Large intestine (tissue), 3 donors: Measurements from ENCODE around the gene CNTNAP2. TPM values are rescaled to one million over a fixed set of nuclear protein-coding genes. Genes with fewer than 3 reads are reported as not detected.

Experiments used
- DNase-seq, 2 donors: peaks; one replicate each; pipeline versions ENCODE4 v3.0.0 to v3.0.0-alpha.2; 2013
- H3K27ac ChIP-seq: one replicate; pipeline ENCODE4 v1.5.1; 2013; ENCODE audit warnings: low read length
- H3K27me3 ChIP-seq: 2 replicates; pipeline ENCODE4 v1.6.1; 2013; ENCODE audit warnings: low read length; ENCODE audit not compliant: control insufficient read depth, insufficient read depth
- H3K36me3 ChIP-seq: 2 replicates; pipeline ENCODE4 v1.6.1; 2013; ENCODE audit warnings: low read length; ENCODE audit not compliant: control insufficient read depth, insufficient read depth
- H3K4me1 ChIP-seq: one replicate; pipeline ENCODE4 v1.6.1; 2013; ENCODE audit warnings: low read length; ENCODE audit not compliant: control insufficient read depth, insufficient read depth
- H3K4me3 ChIP-seq: one replicate; pipeline ENCODE4 v1.5.1; 2013; ENCODE audit warnings: low read length
- H3K9me3 ChIP-seq: one replicate; pipeline ENCODE4 v1.6.1; 2013; ENCODE audit warnings: mild to moderate bottlenecking, low read depth, low read length, moderate library complexity; ENCODE audit not compliant: control insufficient read depth
- WGBS: methylation state at CpG from one replicate; pipeline ENCODE4 v1.1.5; 2013; ENCODE audit warnings: low lambda C conversion rate; ENCODE audit not compliant: insufficient coverage; 5-methylcytosine and 5-hydroxymethylcytosine counted together
- polyA plus RNA-seq: library from polyadenylated mRNA; unstranded; fragments of 120-200 nt; gene quantifications from one replicate; pipeline ENCODE4 v1.2.1, GENCODE V29; 2013

CNTNAP2 gene
- polyA plus RNA-seq, 1 donor = 12.9 TPM

- WGBS = no CpG with 5 or more reads among the region's 8 CpGs
- no peaks in the 10 kb centered on the region for H3K36me3 ChIP-seq
- H3K27me3 ChIP-seq = no peaks in the 10 kb centered on the region
- DNase-seq = no peak
- no peaks in the 10 kb centered on the region for H3K4me1 ChIP-seq
- H3K27ac ChIP-seq = no peak overlapping the region
- H3K4me3 ChIP-seq = no peak overlapping the region
- no peaks in the 10 kb centered on the region for H3K9me3 ChIP-seq
Observed at GRCh38 chr7:147265528-147265927, 1148.9 kb downstream of the CNTNAP2 start.

- 83% methylated on average over 1 of the region's 1 CpG for WGBS
- Histone ChIP-seq H3K27ac (no peak overlapping the region), H3K4me1 (no peaks in the 10 kb centered on the region), H3K36me3 (no peaks in the 10 kb centered on the region), H3K27me3 (no peaks in the 10 kb centered on the region), H3K9me3 (peaks cover 2% of the 10 kb centered on the region), H3K4me3 (no peak overlapping the region)
- no peak for DNase-seq
Observed at GRCh38 chr7:147276106-147276505, 1159.5 kb downstream of the CNTNAP2 start.

- DNase-seq = no peak
- H3K4me1 ChIP-seq = no peaks in the 10 kb centered on the region
- peaks cover 2% of the 10 kb centered on the region for H3K9me3 ChIP-seq
- no peak overlapping the region for H3K27ac ChIP-seq
- no peak overlapping the region for H3K4me3 ChIP-seq
- H3K27me3 ChIP-seq = no peaks in the 10 kb centered on the region
- WGBS = 93% methylated on average over 3 of the region's 6 CpGs
- H3K36me3 ChIP-seq = no peaks in the 10 kb centered on the region
Observed at GRCh38 chr7:147276783-147277370, 1160.3 kb downstream of the CNTNAP2 start.

GRCh38 chr7:147279514-147279913 is 1162.9 kb downstream of the CNTNAP2 start:
- H3K36me3 ChIP-seq = no peaks in the 10 kb centered on the region
- no CpG with 5 or more reads among the region's 4 CpGs for WGBS
- H3K4me1 ChIP-seq = no peaks in the 10 kb centered on the region
- H3K27me3 ChIP-seq = no peaks in the 10 kb centered on the region
- no peaks in the 10 kb centered on the region for H3K9me3 ChIP-seq
- H3K27ac ChIP-seq = no peak overlapping the region
- DNase-seq = no peak
- no peak overlapping the region for H3K4me3 ChIP-seq

- no peaks in the 10 kb centered on the region for H3K36me3 ChIP-seq
- DNase-seq = no peak
- no peaks in the 10 kb centered on the region for H3K27me3 ChIP-seq
- no peaks in the 10 kb centered on the region for H3K4me1 ChIP-seq
- WGBS = no CpG with 5 or more reads among the region's 2 CpGs
- no peak overlapping the region for H3K4me3 ChIP-seq
- no peaks in the 10 kb centered on the region for H3K9me3 ChIP-seq
- H3K27ac ChIP-seq = no peak overlapping the region
Observed at GRCh38 chr7:147279964-147280374, 1163.4 kb downstream of the CNTNAP2 start.

- Histone ChIP-seq H3K27me3 (no peaks in the 10 kb centered on the region), H3K27ac (no peak overlapping the region), H3K36me3 (no peaks in the 10 kb centered on the region), H3K4me3 (no peak overlapping the region), H3K4me1 (no peaks in the 10 kb centered on the region), H3K9me3 (no peaks in the 10 kb centered on the region)
- DNase-seq = no peak
Observed at GRCh38 chr7:147282204-147282603, 1165.6 kb downstream of the CNTNAP2 start.

GRCh38 chr7:147296201-147296600 is 1179.6 kb downstream of the CNTNAP2 start:
- DNase-seq = no peak
- Histone ChIP-seq H3K9me3 (no peaks in the 10 kb centered on the region), H3K36me3 (no peaks in the 10 kb centered on the region), H3K27ac (no peak overlapping the region), H3K4me3 (no peak overlapping the region), H3K27me3 (no peaks in the 10 kb centered on the region), H3K4me1 (no peaks in the 10 kb centered on the region)

- no peak overlapping the region for H3K4me3 ChIP-seq
- no peaks in the 10 kb centered on the region for H3K9me3 ChIP-seq
- no peak for DNase-seq
- no peaks in the 10 kb centered on the region for H3K27me3 ChIP-seq
- no peaks in the 10 kb centered on the region for H3K36me3 ChIP-seq
- 100% methylated on average over 1 of the region's 1 CpG for WGBS
- no peak overlapping the region for H3K27ac ChIP-seq
- no peaks in the 10 kb centered on the region for H3K4me1 ChIP-seq
Observed at GRCh38 chr7:147296986-147297385, 1180.4 kb downstream of the CNTNAP2 start.

- WGBS = no CpG with 5 or more reads among the region's 1 CpG
- H3K4me1 ChIP-seq = no peaks in the 10 kb centered on the region
- no peaks in the 10 kb centered on the region for H3K9me3 ChIP-seq
- DNase-seq = no peak
- H3K27me3 ChIP-seq = no peaks in the 10 kb centered on the region
- H3K36me3 ChIP-seq = no peaks in the 10 kb centered on the region
- H3K27ac ChIP-seq = no peak overlapping the region
- H3K4me3 ChIP-seq = no peak overlapping the region
Observed at GRCh38 chr7:147298611-147299043, 1182.0 kb downstream of the CNTNAP2 start.

- no peak for DNase-seq
Observed at GRCh38 chr7:147300293-147300692, 1183.7 kb downstream of the CNTNAP2 start.

GRCh38 chr7:147304376-147304775 is 1187.8 kb downstream of the CNTNAP2 start:
- Histone ChIP-seq H3K36me3 (no peaks in the 10 kb centered on the region), H3K9me3 (no peaks in the 10 kb centered on the region), H3K4me3 (no peak overlapping the region), H3K27ac (no peak overlapping the region), H3K4me1 (no peaks in the 10 kb centered on the region), H3K27me3 (no peaks in the 10 kb centered on the region)
- DNase-seq = no peak
- 86% methylated on average over 1 of the region's 2 CpGs for WGBS

More at GRCh38 chr7:147300293-147300692, 1183.7 kb downstream of the CNTNAP2 start:
- no peaks in the 10 kb centered on the region for H3K4me1 ChIP-seq
- no peak overlapping the region for H3K27ac ChIP-seq
- H3K9me3 ChIP-seq = no peaks in the 10 kb centered on the region
- no peaks in the 10 kb centered on the region for H3K36me3 ChIP-seq
- H3K27me3 ChIP-seq = no peaks in the 10 kb centered on the region
- 83% methylated on average over 1 of the region's 1 CpG for WGBS
- no peak overlapping the region for H3K4me3 ChIP-seq
